ENCODE measurements around the gene CAAP1. TPM values are rescaled to one million over a fixed set of nuclear protein-coding genes. Genes with fewer than 3 reads are reported as not detected.

CAAP1 gene, protein sequence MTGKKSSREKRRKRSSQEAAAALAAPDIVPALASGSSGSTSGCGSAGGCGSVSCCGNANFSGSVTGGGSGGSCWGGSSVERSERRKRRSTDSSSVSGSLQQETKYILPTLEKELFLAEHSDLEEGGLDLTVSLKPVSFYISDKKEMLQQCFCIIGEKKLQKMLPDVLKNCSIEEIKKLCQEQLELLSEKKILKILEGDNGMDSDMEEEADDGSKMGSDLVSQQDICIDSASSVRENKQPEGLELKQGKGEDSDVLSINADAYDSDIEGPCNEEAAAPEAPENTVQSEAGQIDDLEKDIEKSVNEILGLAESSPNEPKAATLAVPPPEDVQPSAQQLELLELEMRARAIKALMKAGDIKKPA
- total RNA-seq, result 17.0 TPM
- polyA plus RNA-seq, result 10 to 100 TPM; 16.2 to 17.7 (median 16.9) TPM

DNA sequence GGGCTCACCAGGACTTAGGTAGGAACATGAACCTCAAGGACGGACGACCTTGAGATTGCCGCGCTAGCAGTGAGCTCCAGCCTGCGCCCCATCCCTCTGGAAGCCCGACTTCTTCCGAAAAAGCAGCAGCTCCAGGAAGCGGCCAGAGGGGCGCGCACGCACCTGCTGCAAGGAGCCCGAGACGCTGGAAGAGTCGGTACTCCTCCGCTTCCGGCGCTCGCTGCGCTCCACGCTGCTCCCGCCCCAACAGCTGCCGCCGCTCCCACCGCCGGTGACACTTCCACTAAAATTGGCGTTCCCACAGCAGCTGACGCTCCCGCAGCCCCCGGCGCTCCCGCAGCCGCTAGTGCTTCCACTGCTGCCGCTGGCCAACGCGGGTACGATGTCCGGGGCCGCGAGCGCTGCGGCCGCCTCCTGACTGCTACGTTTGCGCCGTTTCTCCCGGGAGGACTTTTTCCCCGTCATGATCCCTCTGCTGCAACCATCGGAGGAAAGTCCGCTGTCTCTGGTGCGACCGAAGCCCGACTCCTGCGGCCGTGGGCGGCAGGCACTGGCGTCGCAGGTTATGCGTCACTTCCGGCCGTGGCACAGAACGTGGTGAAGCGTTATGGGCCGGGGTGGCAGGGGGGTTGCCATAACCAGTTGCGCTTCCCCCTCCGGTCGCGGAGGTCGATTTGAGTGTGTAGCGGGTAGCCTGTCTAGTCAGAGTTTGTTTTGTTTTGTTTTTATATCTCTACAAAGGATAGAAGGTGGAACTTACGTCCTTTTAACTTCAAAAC lies at the start of gene CAAP1:
TSS of gene CAAP1 (minus strand) at position 552 of the 779 bp plus-strand sequence. CDS start at position 465, 87 bp downstream.
- Mint-ChIP-seq H3K4me3 (peak within 1 kb of the TSS; percentile 98 to 100 (median 99)), H3K27ac (peak within 1 kb of the TSS; percentile 99 to 100 (median 100)), H3K9me3 (peaks cover 0 to 5% (median 2%) of the 10 kb centered on the region in 7 donors), H3K27me3 (peaks cover 4% of the 10 kb centered on the region), H3K4me1 (peaks cover 18 to 49% (median 36%) of the 10 kb centered on the region in 4 donors), H3K36me3 (peaks cover 9% of the 10 kb centered on the region)
- peak; percentile 87 to 96 (median 89) for DNase-seq
- peaks cover 17% of the 10 kb centered on the region for H3K4me1 ChIP-seq (ENCODE audit: control insufficient read depth, insufficient read depth, low read length, poor library complexity, severe bottlenecking)
- ATAC-seq (ENCODE audit: low read depth in 2 of 2), result peak; percentile 94 to 97
- H3K27ac ChIP-seq (ENCODE audit: insufficient read depth, low read length, poor library complexity, severe bottlenecking), result peak within 1 kb of the TSS; percentile 95
- H3K36me3 ChIP-seq (ENCODE audit: control insufficient read depth, insufficient read depth, low read length), result no peaks in the 10 kb centered on the region
- H3K9me3 ChIP-seq (ENCODE audit: control insufficient read depth in 2 of 2, low read length in 2 of 2), result no peaks in the 10 kb centered on the region
- H3K4me3 ChIP-seq (ENCODE audit: low read depth, low read length), result peak within 1 kb of the TSS; percentile 95
- no peaks in the 10 kb centered on the region for H3K27me3 ChIP-seq (ENCODE audit: control insufficient read depth, insufficient read depth, low read length)

DNA sequence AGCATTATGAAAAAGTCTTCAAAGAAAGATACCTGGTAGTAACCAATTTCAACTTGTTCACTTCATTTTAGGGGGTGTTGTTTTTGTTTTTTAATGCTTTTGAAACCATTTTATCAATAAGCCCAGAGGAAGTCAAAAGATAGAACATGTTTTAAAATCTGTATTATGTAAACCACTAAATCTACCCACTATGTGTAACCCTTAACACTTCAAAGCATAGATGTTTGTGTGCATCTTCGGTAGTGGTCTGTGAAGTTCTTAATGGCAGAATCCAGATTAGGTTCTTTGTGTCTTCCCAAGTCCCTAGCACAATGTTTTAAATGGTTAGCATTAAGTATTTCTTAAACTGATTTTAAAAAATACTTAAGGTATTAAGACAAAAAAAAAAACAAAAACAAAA lies 48.2 kb upstream of the CAAP1 start:
- H3K27me3 ChIP-seq (ENCODE audit: control insufficient read depth, insufficient read depth, low read length), result no peaks in the 10 kb centered on the region
- no peaks in the 10 kb centered on the region for H3K36me3 ChIP-seq (ENCODE audit: control insufficient read depth, insufficient read depth, low read length)
- Mint-ChIP-seq H3K9me3 (peaks cover 0 to 8% (median 0%) of the 10 kb centered on the region in 7 donors), H3K36me3 (peaks cover 26% of the 10 kb centered on the region), H3K4me1 (peaks cover 54 to 90% (median 78%) of the 10 kb centered on the region in 4 donors), H3K27ac (peak overlapping the region; percentile 7 to 92 (median 36)), H3K27me3 (no peaks in the 10 kb centered on the region), H3K4me3 (peak overlapping the region; percentile 7 to 67 (median 31))
- peaks cover 51% of the 10 kb centered on the region for H3K4me1 ChIP-seq (ENCODE audit: control insufficient read depth, insufficient read depth, low read length, poor library complexity, severe bottlenecking)
- H3K9me3 ChIP-seq (ENCODE audit: control insufficient read depth in 2 of 2, low read length in 2 of 2), result peaks cover 0 to 2% of the 10 kb centered on the region in 2 experiments
- H3K4me3 ChIP-seq (ENCODE audit: low read depth, low read length), result peak overlapping the region; percentile 45
- no peak for ATAC-seq (ENCODE audit: low read depth in 2 of 2)
- H3K27ac ChIP-seq (ENCODE audit: insufficient read depth, low read length, poor library complexity, severe bottlenecking), result peak overlapping the region; percentile 55
- peak in 1 of 3 donors; percentile 17 for DNase-seq

DNA sequence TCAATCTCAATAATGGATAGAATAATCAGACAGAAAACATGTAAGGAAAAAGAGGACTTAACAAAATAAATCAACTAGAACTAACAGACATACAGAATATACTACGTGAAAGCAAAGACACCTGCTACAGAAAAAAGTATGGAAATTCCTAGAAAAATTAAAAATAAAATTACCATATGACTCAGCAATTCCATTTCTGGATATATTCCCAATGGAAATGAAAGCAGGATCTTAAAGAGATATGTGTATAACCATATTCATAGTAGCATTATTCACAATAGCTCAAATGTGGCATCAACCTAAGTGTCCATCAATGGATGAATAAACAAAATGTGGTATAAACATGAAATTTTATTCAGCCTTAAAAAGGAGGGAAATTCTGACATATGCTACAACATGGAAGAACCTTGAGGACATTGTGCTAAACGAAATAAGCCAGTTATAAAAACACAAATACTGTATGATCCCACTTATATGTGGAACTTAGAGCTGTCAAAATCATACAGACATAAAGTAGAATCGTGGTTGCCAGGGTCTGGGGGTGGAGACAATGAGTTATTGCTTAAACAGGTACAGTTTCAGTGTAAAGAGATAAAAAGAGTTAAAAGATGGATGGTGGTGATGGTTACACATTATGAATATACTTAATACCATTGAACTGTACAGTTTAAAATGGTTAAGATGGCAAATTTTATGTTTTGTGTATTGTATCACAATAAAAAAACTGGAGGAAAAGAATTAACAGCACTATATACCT lies 47.5 kb upstream of the CAAP1 start:
- Mint-ChIP-seq H3K4me3 (peak overlapping the region; percentile 7 to 67 (median 31)), H3K4me1 (peaks cover 54 to 90% (median 75%) of the 10 kb centered on the region in 4 donors), H3K27me3 (no peaks in the 10 kb centered on the region), H3K27ac (peak overlapping the region; percentile 4 to 92 (median 7)), H3K36me3 (peaks cover 27% of the 10 kb centered on the region), H3K9me3 (peaks cover 0 to 8% (median 0%) of the 10 kb centered on the region in 7 donors)
- Histone ChIP-seq H3K27me3 (ENCODE audit: control insufficient read depth, insufficient read depth, low read length) (no peaks in the 10 kb centered on the region), H3K4me3 (ENCODE audit: low read depth, low read length) (peak overlapping the region; percentile 45), H3K4me1 (ENCODE audit: control insufficient read depth, insufficient read depth, low read length, poor library complexity, severe bottlenecking) (peaks cover 45% of the 10 kb centered on the region), H3K9me3 (ENCODE audit: control insufficient read depth in 2 of 2, low read length in 2 of 2) (peaks cover 0 to 2% of the 10 kb centered on the region in 2 experiments), H3K36me3 (ENCODE audit: control insufficient read depth, insufficient read depth, low read length) (no peaks in the 10 kb centered on the region), H3K27ac (ENCODE audit: insufficient read depth, low read length, poor library complexity, severe bottlenecking) (peak overlapping the region; percentile 55)
- no peak for ATAC-seq (ENCODE audit: low read depth in 2 of 2)
- no peak for DNase-seq

DNA sequence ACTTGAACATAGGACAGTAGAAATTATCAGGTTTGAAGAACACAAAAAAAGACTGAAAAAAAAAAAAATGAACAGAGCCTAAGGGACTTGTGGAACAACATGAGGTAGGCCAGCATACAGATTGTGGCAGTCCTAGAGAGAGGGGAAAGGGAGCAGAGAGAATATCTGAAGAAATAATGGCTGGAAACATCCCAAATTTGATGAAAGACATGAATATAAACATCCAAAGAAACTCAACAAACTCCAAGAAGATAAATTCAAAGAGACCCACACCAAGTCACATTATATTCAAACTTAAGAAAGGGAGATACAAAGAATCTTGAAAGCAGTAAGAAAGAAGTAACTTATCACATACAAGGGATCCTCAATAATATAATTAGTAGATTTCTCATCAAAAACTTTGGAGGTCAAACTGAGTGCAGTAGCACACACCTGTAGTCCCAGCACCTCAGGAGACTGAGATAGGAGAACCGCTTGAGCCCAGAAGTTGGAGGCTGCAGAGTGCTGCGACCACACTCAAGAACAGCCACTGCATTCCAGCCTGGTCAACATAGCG lies 45.3 kb upstream of the CAAP1 start:
- Histone ChIP-seq H3K9me3 (ENCODE audit: control insufficient read depth in 2 of 2, low read length in 2 of 2) (peaks cover 0 to 2% of the 10 kb centered on the region in 2 experiments), H3K4me1 (ENCODE audit: control insufficient read depth, insufficient read depth, low read length, poor library complexity, severe bottlenecking) (peaks cover 25% of the 10 kb centered on the region), H3K4me3 (ENCODE audit: low read depth, low read length) (no peak overlapping the region), H3K27me3 (ENCODE audit: control insufficient read depth, insufficient read depth, low read length) (no peaks in the 10 kb centered on the region), H3K36me3 (ENCODE audit: control insufficient read depth, insufficient read depth, low read length) (no peaks in the 10 kb centered on the region), H3K27ac (ENCODE audit: insufficient read depth, low read length, poor library complexity, severe bottlenecking) (no peak overlapping the region)
- DNase-seq (no peak), ATAC-seq (ENCODE audit: low read depth in 2 of 2) (no peak)
- Mint-ChIP-seq H3K36me3 (peaks cover 28% of the 10 kb centered on the region), H3K27me3 (no peaks in the 10 kb centered on the region), H3K4me3 (peak overlapping the region in 2 of 4 donors; percentile 30 to 85), H3K4me1 (peaks cover 48 to 74% (median 59%) of the 10 kb centered on the region in 4 donors), H3K9me3 (peaks cover 0 to 8% (median 0%) of the 10 kb centered on the region in 7 donors), H3K27ac (peak overlapping the region in 1 of 3 donors; percentile 10)

DNA sequence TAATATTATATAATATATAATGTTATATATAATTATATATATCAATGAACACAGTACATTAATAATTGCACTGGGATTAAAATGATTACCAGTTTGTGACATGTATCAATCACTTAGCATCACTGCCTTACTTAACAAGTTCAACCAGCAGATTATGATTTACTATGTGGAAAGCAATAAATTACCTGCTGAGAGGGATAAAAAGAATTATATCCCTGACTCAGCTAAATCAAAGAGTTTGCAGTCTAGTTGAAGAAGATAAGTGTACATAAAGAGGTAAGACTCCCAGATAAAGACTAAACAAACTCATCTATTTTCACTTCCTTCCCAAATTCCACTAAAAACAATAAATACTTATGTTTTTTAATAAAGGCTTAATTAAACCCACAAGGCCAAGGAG lies 43.2 kb upstream of the CAAP1 start:
- peak overlapping the region in 1 of 4 donors; percentile 7 for H3K4me3 Mint-ChIP-seq
- H3K4me1 Mint-ChIP-seq, result peaks cover 42 to 60% (median 48%) of the 10 kb centered on the region in 4 donors
- H3K27ac Mint-ChIP-seq, result no peak overlapping the region
- Histone ChIP-seq H3K27me3 (ENCODE audit: control insufficient read depth, insufficient read depth, low read length) (no peaks in the 10 kb centered on the region), H3K36me3 (ENCODE audit: control insufficient read depth, insufficient read depth, low read length) (peaks cover 12% of the 10 kb centered on the region), H3K9me3 (ENCODE audit: control insufficient read depth in 2 of 2, low read length in 2 of 2) (peaks cover 0 to 2% of the 10 kb centered on the region in 2 experiments), H3K4me1 (ENCODE audit: control insufficient read depth, insufficient read depth, low read length, poor library complexity, severe bottlenecking) (peaks cover 9% of the 10 kb centered on the region), H3K4me3 (ENCODE audit: low read depth, low read length) (no peak overlapping the region), H3K27ac (ENCODE audit: insufficient read depth, low read length, poor library complexity, severe bottlenecking) (no peak overlapping the region)
- peaks cover 0 to 8% (median 0%) of the 10 kb centered on the region in 7 donors for H3K9me3 Mint-ChIP-seq
- ATAC-seq (ENCODE audit: low read depth in 2 of 2) (no peak), DNase-seq (no peak)
- H3K27me3 Mint-ChIP-seq, result no peaks in the 10 kb centered on the region
- peaks cover 29% of the 10 kb centered on the region for H3K36me3 Mint-ChIP-seq

DNA sequence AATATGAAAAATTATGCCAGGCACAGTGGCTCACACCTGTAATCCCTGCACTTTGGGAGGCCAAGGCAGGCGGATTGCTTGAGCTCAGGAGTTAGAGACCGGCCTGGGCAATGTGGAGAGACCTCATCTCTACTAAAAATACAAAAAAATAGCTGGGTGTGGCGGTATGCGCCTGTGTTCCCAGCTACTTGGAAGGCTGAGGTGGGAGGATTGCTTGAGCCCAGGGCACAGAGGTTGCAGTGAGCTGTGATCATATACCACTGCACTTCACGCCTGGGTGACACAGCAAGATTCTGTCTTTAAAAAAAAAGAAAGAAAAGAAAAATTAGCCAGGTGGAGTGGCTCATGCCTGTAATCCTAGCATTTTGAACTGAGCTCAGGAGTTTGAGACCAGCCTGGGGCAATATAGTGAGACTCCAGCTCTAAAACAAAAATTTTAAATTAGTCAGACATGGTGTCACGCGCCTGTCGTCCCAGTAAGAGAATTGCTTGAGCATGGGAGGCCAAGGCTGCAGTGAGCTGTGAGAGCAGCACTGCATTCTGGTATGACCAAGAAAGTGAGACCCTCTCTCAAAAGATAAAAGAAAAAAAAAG lies 36.4 kb upstream of the CAAP1 start:
- Mint-ChIP-seq H3K27me3 (no peaks in the 10 kb centered on the region), H3K27ac (no peak overlapping the region), H3K4me3 (no peak overlapping the region), H3K36me3 (peaks cover 33% of the 10 kb centered on the region), H3K9me3 (no peaks in the 10 kb centered on the region), H3K4me1 (peaks cover 5 to 13% (median 6%) of the 10 kb centered on the region in 4 donors)
- Histone ChIP-seq H3K4me1 (ENCODE audit: control insufficient read depth, insufficient read depth, low read length, poor library complexity, severe bottlenecking) (no peaks in the 10 kb centered on the region), H3K9me3 (ENCODE audit: control insufficient read depth in 2 of 2, low read length in 2 of 2) (no peaks in the 10 kb centered on the region), H3K27me3 (ENCODE audit: control insufficient read depth, insufficient read depth, low read length) (no peaks in the 10 kb centered on the region), H3K36me3 (ENCODE audit: control insufficient read depth, insufficient read depth, low read length) (peaks cover 66% of the 10 kb centered on the region), H3K4me3 (ENCODE audit: low read depth, low read length) (no peak overlapping the region), H3K27ac (ENCODE audit: insufficient read depth, low read length, poor library complexity, severe bottlenecking) (no peak overlapping the region)
- ATAC-seq (ENCODE audit: low read depth in 2 of 2) (no peak), DNase-seq (no peak)

All from CD4-positive, CD25-positive, alpha-beta regulatory T cell (primary cell).